HG02610 (cell line): ENCODE data around the gene COL5A3.
"Not testable (repeated sequence)": the region's sequence is repeated elsewhere in the genome, so short reads cannot be mapped to it uniquely, and the experiment has no call there.

Source experiments
- ATAC-seq: cut with Tn5 transposase; IDR thresholded peaks from one replicate; pipeline ENCODE4 v1.9.1; 2021; ENCODE audit warnings: mild to moderate bottlenecking, moderate library complexity; ENCODE audit not compliant: unreplicated experiment

Gene COL5A3

GRCh38 chr19:9940778-9941177 is 69.5 kb downstream of the COL5A3 start:
- no peak for ATAC-seq

- ATAC-seq = no peak
Observed at GRCh38 chr19:9939301-9939913, 70.9 kb downstream of the COL5A3 start.

GRCh38 chr19:9937001-9937411 is 73.3 kb downstream of the COL5A3 start:
- ATAC-seq = no peak

- ATAC-seq = no peak
Observed at GRCh38 chr19:9936326-9937000, 73.8 kb downstream of the COL5A3 start, which contains the start of gene OLFM2. OLFM2 (minus strand) TSS chr19:9936515; CDS start chr19:9936366, 149 bp downstream.

- no peak for ATAC-seq
Observed at GRCh38 chr19:9935506-9936325, 74.6 kb downstream of the COL5A3 start.

GRCh38 chr19:9934132-9934950 is 76.0 kb downstream of the COL5A3 start:
- no peak for ATAC-seq

GRCh38 chr19:9932835-9933234 is 77.5 kb downstream of the COL5A3 start:
- ATAC-seq = no peak

- no peak for ATAC-seq
Observed at GRCh38 chr19:9931629-9932028, 78.7 kb downstream of the COL5A3 start.

GRCh38 chr19:9923440-9923839 is 86.9 kb downstream of the COL5A3 start:
- no peak for ATAC-seq

- ATAC-seq = not testable (repeated sequence)
Observed at GRCh38 chr19:9922782-9923379, 87.4 kb downstream of the COL5A3 start.

GRCh38 chr19:9917321-9917720 is 93.0 kb downstream of the COL5A3 start:
- no peak for ATAC-seq

GRCh38 chr19:9916719-9917118 is 93.6 kb downstream of the COL5A3 start:
- no peak for ATAC-seq

- no peak for ATAC-seq
Observed at GRCh38 chr19:9914315-9915207, 95.7 kb downstream of the COL5A3 start.

GRCh38 chr19:9914001-9914314 is 96.3 kb downstream of the COL5A3 start:
- ATAC-seq = no peak

GRCh38 chr19:9913237-9914000 is 96.9 kb downstream of the COL5A3 start:
- ATAC-seq = no peak

GRCh38 chr19:9912551-9913236 is 97.6 kb downstream of the COL5A3 start:
- ATAC-seq = no peak

- ATAC-seq = no peak
Observed at GRCh38 chr19:9911524-9912185, 98.6 kb downstream of the COL5A3 start.

- no peak for ATAC-seq
Observed at GRCh38 chr19:9910625-9911024, 99.7 kb downstream of the COL5A3 start.
